Neuronal stem cell (in vitro differentiated cells): ENCODE data around the gene GRID1.

Source experiments
- DNase-seq: peaks from one replicate; pipeline ENCODE4 v3.0.0-alpha.2; 2013; ENCODE audit warnings: low spot score
- H2AFZ ChIP-seq: one replicate; pipeline ENCODE4 v1.6.1; 2013; ENCODE audit warnings: mild to moderate bottlenecking, low read length, inconsistent platforms
- H2AK5ac ChIP-seq: 2 replicates; pipeline ENCODE4 v1.6.1; 2013; ENCODE audit warnings: low read depth, mild to moderate bottlenecking, inconsistent platforms, low read length, moderate library complexity, mixed read lengths
- H2BK120ac ChIP-seq: 2 replicates; pipeline ENCODE4 v1.6.1; 2013; ENCODE audit warnings: low read depth, mild to moderate bottlenecking, inconsistent platforms, low read length, moderate library complexity, mixed read lengths
- H2BK12ac ChIP-seq: one replicate; pipeline ENCODE4 v1.6.1; 2013; ENCODE audit warnings: low read length, inconsistent platforms
- H2BK15ac ChIP-seq: 2 replicates; pipeline ENCODE4 v1.6.1; 2013; ENCODE audit warnings: mild to moderate bottlenecking, low read length, inconsistent platforms, mixed read lengths
- H2BK5ac ChIP-seq: one replicate; pipeline ENCODE4 v1.6.1; 2013; ENCODE audit warnings: inconsistent platforms, mild to moderate bottlenecking, low read length, moderate library complexity
- H3K14ac ChIP-seq: one replicate; pipeline ENCODE4 v1.6.1; 2013; ENCODE audit warnings: low read length, inconsistent platforms
- H3K18ac ChIP-seq: 2 replicates; pipeline ENCODE4 v1.6.1; 2013; ENCODE audit warnings: low read length, inconsistent platforms
- H3K23ac ChIP-seq: 2 replicates; pipeline ENCODE4 v1.6.1; 2013; ENCODE audit warnings: low read depth, mild to moderate bottlenecking, mixed read lengths, low read length, inconsistent platforms; ENCODE audit not compliant: poor library complexity
- H3K27ac ChIP-seq: replicated peaks from 3 replicates; pipeline ENCODE4 v1.5.1; 2013; ENCODE audit warnings: low read length, inconsistent platforms
- H3K27me3 ChIP-seq, 3 experiments: 2 replicates each; pipeline ENCODE4 v1.6.1; 2013; ENCODE audit warnings: low read length in 3 of 3, mild to moderate bottlenecking in 2 of 3, inconsistent platforms in 1 of 3, low read depth in 1 of 3, mixed read lengths in 1 of 3, moderate library complexity in 1 of 3; ENCODE audit not compliant: control insufficient read depth in 3 of 3, insufficient read depth in 3 of 3
- H3K36me3 ChIP-seq, 2 donors: replicated peaks in 1 of 2; 2 replicates each; pipeline ENCODE4 v1.6.1; 2013; ENCODE audit warnings: low read length in 2 of 2; ENCODE audit not compliant: control insufficient read depth in 2 of 2, insufficient read depth in 2 of 2
- H3K4ac ChIP-seq: 2 replicates; pipeline ENCODE4 v1.6.1; 2013; ENCODE audit warnings: inconsistent platforms, mild to moderate bottlenecking, low read length, moderate library complexity
- H3K4me1 ChIP-seq, 2 donors: 1 replicate in 1 of 2; 2 replicates in 1 of 2; pipeline ENCODE4 v1.6.1; 2013; ENCODE audit warnings: low read length in 2 of 2, low read depth in 1 of 2; ENCODE audit not compliant: control insufficient read depth in 2 of 2, insufficient read depth in 1 of 2
- H3K4me2 ChIP-seq: one replicate; pipeline ENCODE4 v1.6.1; 2013; ENCODE audit warnings: mild to moderate bottlenecking, low read length, inconsistent platforms; ENCODE audit not compliant: insufficient read depth, poor library complexity, severe bottlenecking
- H3K4me3 ChIP-seq, 2 donors: 2 replicates each; pipeline ENCODE4 v1.5.1; 2013; ENCODE audit warnings: low read length in 2 of 2, mild to moderate bottlenecking in 2 of 2, inconsistent platforms in 1 of 2, moderate library complexity in 1 of 2
- H3K79me1 ChIP-seq: one replicate; pipeline ENCODE4 v1.6.1; 2013; ENCODE audit warnings: low read depth, mild to moderate bottlenecking, inconsistent platforms, low read length, moderate library complexity
- H3K9ac ChIP-seq: one replicate; pipeline ENCODE4 v1.6.1; 2013; ENCODE audit warnings: mild to moderate bottlenecking, low read depth, low read length, inconsistent platforms; ENCODE audit not compliant: poor library complexity
- H3K9me3 ChIP-seq, 2 donors: replicated peaks in 1 of 2; 2 replicates each; pipeline versions ENCODE3 to v1.6.1; 2013; ENCODE audit warnings: low read length in 2 of 2, mild to moderate bottlenecking in 2 of 2, inconsistent platforms in 1 of 2, low read depth in 1 of 2, mixed read lengths in 1 of 2, moderate library complexity in 1 of 2; ENCODE audit not compliant: control insufficient read depth in 2 of 2, insufficient read depth in 1 of 2
- H4K8ac ChIP-seq: one replicate; pipeline ENCODE4 v1.6.1; 2013; ENCODE audit warnings: low read depth, mild to moderate bottlenecking, inconsistent platforms, low read length, moderate library complexity
- H4K91ac ChIP-seq: one replicate; pipeline ENCODE4 v1.6.1; 2013; ENCODE audit warnings: low read length, low read depth, mild to moderate bottlenecking, inconsistent platforms; ENCODE audit not compliant: poor library complexity
- WGBS, 2 donors: extraction: QIAGEN DNeasy Blood & Tissue Kit; methylation state at CpG; one replicate each; pipeline ENCODE4 v1.1.7; 2013; ENCODE audit warnings: missing lambda C conversion rate in 2 of 2, mixed read lengths in 1 of 2; ENCODE audit not compliant: insufficient read length in 2 of 2, insufficient replicate concordance in 1 of 2; ENCODE audit errors: extremely low coverage in 2 of 2; 5-methylcytosine and 5-hydroxymethylcytosine counted together

GRID1 gene

GRCh38 chr10:85597006-85597405 lies 769.6 kb downstream of the GRID1 start:
- Histone ChIP-seq H3K14ac (no peak overlapping the region), H3K9ac (no peak overlapping the region), H3K36me3 (no peaks in the 10 kb centered on the region), H4K91ac (no peak overlapping the region), H3K4me1 (peaks cover 0 to 5% of the 10 kb centered on the region in 2 donors), H3K4me2 (no peak overlapping the region), H3K18ac (no peak overlapping the region), H3K27ac (no peak overlapping the region), H2BK5ac (no peak overlapping the region), H3K4ac (no peak overlapping the region), H3K9me3 (no peaks in the 10 kb centered on the region), H4K8ac (no peak overlapping the region), H2BK12ac (no peak overlapping the region), H3K23ac (no peak overlapping the region), H3K4me3 (no peak overlapping the region), H3K27me3 (no peaks in the 10 kb centered on the region), H2BK120ac (no peak overlapping the region), H3K79me1 (no peaks in the 10 kb centered on the region), H2AFZ (no peak overlapping the region), H2BK15ac (no peak overlapping the region), H2AK5ac (no peak overlapping the region)
- WGBS, 2 donors = no CpG with 5 or more reads among the region's 5 CpGs
- DNase-seq = no peak

- H4K8ac ChIP-seq = no peak overlapping the region
- no peak overlapping the region for H2BK5ac ChIP-seq
- H2BK120ac ChIP-seq = no peak overlapping the region
- peaks cover 0 to 5% of the 10 kb centered on the region in 2 donors for H3K4me1 ChIP-seq
- no peaks in the 10 kb centered on the region for H3K9me3 ChIP-seq
- no peak overlapping the region for H2BK12ac ChIP-seq
- H2BK15ac ChIP-seq = no peak overlapping the region
- no peak overlapping the region for H2AFZ ChIP-seq
- H4K91ac ChIP-seq = no peak overlapping the region
- H3K23ac ChIP-seq = no peak overlapping the region
- peak overlapping the region; percentile 23 for H3K18ac ChIP-seq
- no peak overlapping the region for H3K4ac ChIP-seq
- H3K79me1 ChIP-seq = no peaks in the 10 kb centered on the region
- H2AK5ac ChIP-seq = no peak overlapping the region
- H3K27me3 ChIP-seq = no peaks in the 10 kb centered on the region
- no peak for DNase-seq
- no peak overlapping the region for H3K27ac ChIP-seq
- no peak overlapping the region for H3K4me2 ChIP-seq
- H3K9ac ChIP-seq = no peak overlapping the region
- no CpG with 5 or more reads among the region's 2 CpGs for WGBS, 2 donors
- H3K36me3 ChIP-seq = no peaks in the 10 kb centered on the region
- H3K14ac ChIP-seq = no peak overlapping the region
- H3K4me3 ChIP-seq = no peak overlapping the region
These were observed 770.2 kb downstream of the GRID1 start for GRCh38 chr10:85596389-85596788.

- Histone ChIP-seq H3K4me3 (no peak overlapping the region), H2BK5ac (no peak overlapping the region), H3K9me3 (no peaks in the 10 kb centered on the region), H2BK15ac (no peak overlapping the region), H3K27ac (no peak overlapping the region), H3K4ac (no peak overlapping the region), H4K91ac (no peak overlapping the region), H3K4me1 (peaks cover 0 to 5% of the 10 kb centered on the region in 2 donors), H2AK5ac (no peak overlapping the region), H2BK12ac (no peak overlapping the region), H3K9ac (no peak overlapping the region), H3K18ac (no peak overlapping the region), H3K14ac (no peak overlapping the region), H2AFZ (no peak overlapping the region), H2BK120ac (no peak overlapping the region), H3K36me3 (no peaks in the 10 kb centered on the region), H3K79me1 (no peaks in the 10 kb centered on the region), H4K8ac (no peak overlapping the region), H3K27me3 (no peaks in the 10 kb centered on the region), H3K4me2 (no peak overlapping the region), H3K23ac (no peak overlapping the region)
- no CpG with 5 or more reads among the region's 3 CpGs for WGBS, 2 donors
- no peak for DNase-seq
These were observed 772.4 kb downstream of the GRID1 start for GRCh38 chr10:85594239-85594638.

- Histone ChIP-seq H2AFZ (no peak overlapping the region), H2BK120ac (no peak overlapping the region), H2BK12ac (no peak overlapping the region), H2AK5ac (no peak overlapping the region), H3K4me3 (no peak overlapping the region), H3K4me2 (no peak overlapping the region), H4K8ac (no peak overlapping the region), H3K14ac (no peak overlapping the region), H3K18ac (no peak overlapping the region), H2BK5ac (no peak overlapping the region), H2BK15ac (no peak overlapping the region), H3K4ac (no peak overlapping the region), H3K36me3 (no peaks in the 10 kb centered on the region), H3K9me3 (no peaks in the 10 kb centered on the region), H4K91ac (no peak overlapping the region), H3K23ac (no peak overlapping the region), H3K27me3 (no peaks in the 10 kb centered on the region), H3K27ac (no peak overlapping the region), H3K9ac (no peak overlapping the region), H3K4me1 (peaks cover 0 to 5% of the 10 kb centered on the region in 2 donors), H3K79me1 (no peaks in the 10 kb centered on the region)
- no CpG with 5 or more reads among the region's 4 CpGs for WGBS, 2 donors
- DNase-seq = no peak
These were observed 773.3 kb downstream of the GRID1 start for GRCh38 chr10:85593226-85593772.
